ENCODE measurements around the gene RAB6D. TPM values are rescaled to one million over a fixed set of nuclear protein-coding genes. Genes with fewer than 3 reads are reported as not detected.
"Not testable (repeated sequence)": the region's sequence is repeated elsewhere in the genome, so short reads cannot be mapped to it uniquely, and the experiment has no call there.

Gene RAB6D
- total and polyA plus RNA-seq, 2 experiments from 2014 or later, result 1.5 to 3.0 TPM

DNA sequence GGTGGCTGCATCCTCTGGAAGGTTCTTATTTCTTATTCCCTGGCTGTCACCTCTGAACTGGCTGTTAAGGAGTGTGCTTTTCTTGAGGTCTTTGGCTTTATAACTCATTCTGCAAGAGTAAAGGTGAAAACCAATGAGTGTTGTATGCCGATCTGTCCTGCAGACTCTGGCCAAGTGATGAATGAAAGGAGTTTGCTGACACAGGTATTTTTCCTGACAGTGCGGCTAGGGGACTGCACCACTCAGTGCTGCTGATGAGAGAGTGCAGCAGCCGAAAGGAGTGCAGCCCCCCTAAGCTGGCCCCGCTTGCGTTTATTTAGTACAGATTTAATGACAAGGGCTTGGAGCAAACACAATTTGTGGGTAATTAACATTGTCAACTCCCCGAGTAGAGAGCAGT lies 41.8 kb downstream of the RAB6D start:
- 61% methylated on average over 6 of the region's 6 CpGs for WGBS (ENCODE audit: low lambda C conversion rate, missing lambda C conversion rate)
- Histone ChIP-seq H3K4me2 (no peak overlapping the region), H3K9me3 (ENCODE audit: low read depth) (no peaks in the 10 kb centered on the region), H3K36me3 (replicated peaks; ENCODE audit: insufficient read depth, low read depth) (no peaks in the 10 kb centered on the region), H3K9me2 (replicated peaks; ENCODE audit: insufficient read depth) (no peaks in the 10 kb centered on the region), H4K20me1 (ENCODE audit: insufficient read depth, poor library complexity, severe bottlenecking) (no peaks in the 10 kb centered on the region), H3K79me2 (no peaks in the 10 kb centered on the region), H3K4me1 (ENCODE audit: insufficient read depth) (no peaks in the 10 kb centered on the region), H3K27me3 (no peaks in the 10 kb centered on the region), H2AFZ (no peak overlapping the region), H3K4me3 (no peak overlapping the region), H3K27ac (no peak overlapping the region)
- no peak for DNase-seq (ENCODE audit: low spot score)
- TF ChIP-seq EZH2 (IDR thresholded peaks at IDR 0.05; ENCODE audit: borderline replicate concordance), result no peak
- no peak for TF ChIP-seq EZH2phosphoT487 (IDR thresholded peaks at IDR 0.05; ENCODE audit: low read depth, severe bottlenecking, unreplicated experiment)
- TF ChIP-seq CTCF (IDR thresholded peaks at IDR 0.05; ENCODE audit: poor library complexity), result no peak

GRCh38 chr2:131321344-131321743 lies 42.6 kb downstream of the RAB6D start:
- not testable (repeated sequence) for H3K4me2 ChIP-seq; H3K36me3 ChIP-seq (replicated peaks; ENCODE audit: insufficient read depth, low read depth); H3K9me2 ChIP-seq (replicated peaks; ENCODE audit: insufficient read depth); H3K4me1 ChIP-seq (ENCODE audit: insufficient read depth); H4K20me1 ChIP-seq (ENCODE audit: insufficient read depth, poor library complexity, severe bottlenecking); H3K79me2 ChIP-seq; H2AFZ ChIP-seq; H3K27ac ChIP-seq; H3K27me3 ChIP-seq; H3K4me3 ChIP-seq; H3K9me3 ChIP-seq (ENCODE audit: low read depth); DNase-seq (ENCODE audit: low spot score)
- WGBS (ENCODE audit: low lambda C conversion rate, missing lambda C conversion rate), result 94% methylated on average over 1 of the region's 1 CpG

DNA sequence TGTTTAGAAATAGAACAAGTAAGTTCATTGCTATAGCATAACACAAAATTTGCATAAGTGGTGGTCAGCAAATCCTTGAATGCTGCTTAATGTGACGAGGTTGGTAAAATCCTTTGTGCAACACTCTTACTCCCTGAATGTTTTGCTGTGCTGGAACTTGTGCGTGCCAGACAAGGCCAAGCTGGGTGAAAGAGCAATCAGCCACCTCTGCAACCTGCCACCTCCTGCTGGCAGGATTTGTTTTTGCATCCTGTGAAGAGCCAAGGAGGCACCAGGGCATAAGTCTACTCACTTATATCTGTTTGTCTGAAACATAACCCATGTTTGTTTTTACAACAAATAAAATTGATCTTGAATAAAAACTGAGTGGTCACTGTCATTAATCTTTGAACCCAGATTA lies 53.0 kb downstream of the RAB6D start:
- not testable (repeated sequence) for H4K20me1 ChIP-seq (ENCODE audit: insufficient read depth, poor library complexity, severe bottlenecking); H2AFZ ChIP-seq; H3K4me2 ChIP-seq; H3K9me2 ChIP-seq (replicated peaks; ENCODE audit: insufficient read depth); H3K79me2 ChIP-seq; H3K36me3 ChIP-seq (replicated peaks; ENCODE audit: insufficient read depth, low read depth); H3K9me3 ChIP-seq (ENCODE audit: low read depth); DNase-seq (ENCODE audit: low spot score); H3K27me3 ChIP-seq; H3K4me3 ChIP-seq; H3K4me1 ChIP-seq (ENCODE audit: insufficient read depth); H3K27ac ChIP-seq
- WGBS (ENCODE audit: low lambda C conversion rate, missing lambda C conversion rate), result 75% methylated on average over 2 of the region's 2 CpGs

Other genes starting within 250 kb of the RAB6D start
- 6.9 and 9.6 TPM in 2 replicates for gene POTEE, start 154.6 kb downstream of the RAB6D start, total RNA-seq
- 2.5 and 2.9 TPM in 2 replicates for gene POTEE, start 154.6 kb downstream of the RAB6D start, polyA plus RNA-seq
- gene TUBA3D, start 112.0 kb upstream of the RAB6D start, total RNA-seq, result 104 and 126 TPM in 2 replicates
- 65.1 and 86.7 TPM in 2 replicates for gene TUBA3D, start 112.0 kb upstream of the RAB6D start, polyA plus RNA-seq
- 118 TPM in 2 replicates for gene MZT2A, start 128.2 kb upstream of the RAB6D start, total RNA-seq
- 211 TPM in 2 replicates for gene MZT2A, start 128.2 kb upstream of the RAB6D start, polyA plus RNA-seq
- 9.4 and 10.6 TPM in 2 replicates for gene CCDC74A, start 163.7 kb upstream of the RAB6D start, total RNA-seq
- 8.0 and 9.0 TPM in 2 replicates for gene CCDC74A, start 163.7 kb upstream of the RAB6D start, polyA plus RNA-seq